ENCODE data around the gene DPM2. TPM values are rescaled to one million over a fixed set of nuclear protein-coding genes. Genes with fewer than 3 reads are reported as not detected.

The DPM2 gene
- total and polyA plus RNA-seq, 2 experiments from 2014 or later: 27.0 to 66.5 TPM

GRCh38 chr9:127918183-127919107 is 19.2 kb downstream of the DPM2 start:
- peaks cover 41% of the 10 kb centered on the region for H3F3A ChIP-seq (ENCODE audit: insufficient read depth)
- peak overlapping the region; percentile 66 for H3K9ac ChIP-seq
- no peak for TF ChIP-seq EZH2 (IDR thresholded peaks at IDR 0.05; ENCODE audit: insufficient read depth, poor library complexity, severe bottlenecking)
- peaks cover 16% of the 10 kb centered on the region; the same call in 1 of the 2 replicates for H3K79me2 ChIP-seq (ENCODE audit: insufficient read depth)
- no peaks in the 10 kb centered on the region for H4K20me1 ChIP-seq (ENCODE audit: insufficient read depth)
- H3K4me1 ChIP-seq (ENCODE audit: insufficient read depth): peaks cover 45% of the 10 kb centered on the region
- DNase-seq: peak; percentile 72
- no peaks in the 10 kb centered on the region for H3K9me2 ChIP-seq (ENCODE audit: insufficient read depth)
- in situ Hi-C loops (cut with MboI): no loop called here
- H3K9me3 ChIP-seq (ENCODE audit: low read depth): no peaks in the 10 kb centered on the region
- H3K4me2 ChIP-seq (ENCODE audit: unreplicated experiment): no peak overlapping the region
- no peaks in the 10 kb centered on the region for H3K27me3 ChIP-seq (replicated peaks; ENCODE audit: insufficient read depth)
- WGBS, 2 experiments (ENCODE audit: low coverage in 1 of 2, low lambda C conversion rate in 2 of 2, missing lambda C conversion rate in 2 of 2): 80 to 82% methylated on average over 8 of the region's 8 CpGs
- no peak overlapping the region; the same call in 1 of the 2 replicates for H2AFZ ChIP-seq
- H3K4me3 ChIP-seq: no peak overlapping the region
- H3K36me3 ChIP-seq (ENCODE audit: low read depth): no peaks in the 10 kb centered on the region
- peak overlapping the region; percentile 94 for H3K27ac ChIP-seq

- Histone ChIP-seq H3K9me3 (ENCODE audit: low read depth) (no peaks in the 10 kb centered on the region), H3K27me3 (replicated peaks; ENCODE audit: insufficient read depth) (no peaks in the 10 kb centered on the region), H3K4me2 (ENCODE audit: unreplicated experiment) (no peak overlapping the region), H3K4me3 (no peak overlapping the region), H2AFZ (no peak overlapping the region), H3K9me2 (ENCODE audit: insufficient read depth) (no peaks in the 10 kb centered on the region), H3K79me2 (ENCODE audit: insufficient read depth) (peaks cover 22% of the 10 kb centered on the region), H3K4me1 (ENCODE audit: insufficient read depth) (peaks cover 36% of the 10 kb centered on the region), H4K20me1 (ENCODE audit: insufficient read depth) (no peaks in the 10 kb centered on the region), H3K27ac (peak overlapping the region; percentile 94), H3K9ac (peak overlapping the region; percentile 66), H3F3A (ENCODE audit: insufficient read depth) (peaks cover 33% of the 10 kb centered on the region), H3K36me3 (ENCODE audit: low read depth) (no peaks in the 10 kb centered on the region)
- 70 to 76% methylated on average over 6 of the region's 6 CpGs for WGBS, 2 experiments (ENCODE audit: low coverage in 1 of 2, low lambda C conversion rate in 2 of 2, missing lambda C conversion rate in 2 of 2)
- no peak for DNase-seq
- in situ Hi-C loops (cut with MboI): no loop called here
- TF ChIP-seq EZH2 (IDR thresholded peaks at IDR 0.05; ENCODE audit: insufficient read depth, poor library complexity, severe bottlenecking) (no peak), EZH2phosphoT487 (IDR thresholded peaks at IDR 0.05; ENCODE audit: insufficient read depth, low read depth) (no peak)
Measured at GRCh38 chr9:127917603-127918002, 20.1 kb downstream of the DPM2 start.

- DNase-seq: peak; percentile 98
- no peaks in the 10 kb centered on the region for H3K9me2 ChIP-seq (ENCODE audit: insufficient read depth)
- no peaks in the 10 kb centered on the region for H3K36me3 ChIP-seq (ENCODE audit: low read depth)
- peaks cover 22% of the 10 kb centered on the region for H3K79me2 ChIP-seq (ENCODE audit: insufficient read depth)
- in situ Hi-C loops (cut with MboI): no loop called here
- no peaks in the 10 kb centered on the region for H3K9me3 ChIP-seq (ENCODE audit: low read depth)
- no peaks in the 10 kb centered on the region for H3K27me3 ChIP-seq (replicated peaks; ENCODE audit: insufficient read depth)
- H3K4me2 ChIP-seq (ENCODE audit: unreplicated experiment): peak within 1 kb of the TSS; percentile 85
- 2 to 3% methylated on average over 46 to 53 of the region's 71 CpGs for WGBS, 2 experiments (ENCODE audit: low coverage in 1 of 2, low lambda C conversion rate in 2 of 2, missing lambda C conversion rate in 2 of 2)
- peaks cover 27% of the 10 kb centered on the region for H3F3A ChIP-seq (ENCODE audit: insufficient read depth)
- TF ChIP-seq EZH2 (IDR thresholded peaks at IDR 0.05; ENCODE audit: insufficient read depth, poor library complexity, severe bottlenecking) (no peak), EZH2phosphoT487 (IDR thresholded peaks at IDR 0.05; ENCODE audit: insufficient read depth, low read depth) (no peak)
- peak within 1 kb of the TSS; percentile 76 for H3K4me3 ChIP-seq
- H4K20me1 ChIP-seq (ENCODE audit: insufficient read depth): no peaks in the 10 kb centered on the region
- peak within 1 kb of the TSS; percentile 75 for H2AFZ ChIP-seq
- H3K9ac ChIP-seq: peak within 1 kb of the TSS; percentile 83
- peak within 1 kb of the TSS; percentile 94 for H3K27ac ChIP-seq
- H3K4me1 ChIP-seq (ENCODE audit: insufficient read depth): peaks cover 36% of the 10 kb centered on the region
Measured at GRCh38 chr9:127916720-127917581, 20.7 kb downstream of the DPM2 start, which contains the start of gene ST6GALNAC4. ST6GALNAC4 (minus strand) TSS chr9:127917041; CDS start chr9:127916419, 622 bp downstream.
